Retina (tissue), 1 donor: ENCODE results near the gene HCN2.
"Not testable (repeated sequence)": the region's sequence is repeated elsewhere in the genome, so short reads cannot be mapped to it uniquely, and the experiment has no call there.

Source experiments
- DNase-seq: peaks from one replicate; pipeline ENCODE4 v3.0.0-alpha.2; 2016

Gene HCN2

DNA sequence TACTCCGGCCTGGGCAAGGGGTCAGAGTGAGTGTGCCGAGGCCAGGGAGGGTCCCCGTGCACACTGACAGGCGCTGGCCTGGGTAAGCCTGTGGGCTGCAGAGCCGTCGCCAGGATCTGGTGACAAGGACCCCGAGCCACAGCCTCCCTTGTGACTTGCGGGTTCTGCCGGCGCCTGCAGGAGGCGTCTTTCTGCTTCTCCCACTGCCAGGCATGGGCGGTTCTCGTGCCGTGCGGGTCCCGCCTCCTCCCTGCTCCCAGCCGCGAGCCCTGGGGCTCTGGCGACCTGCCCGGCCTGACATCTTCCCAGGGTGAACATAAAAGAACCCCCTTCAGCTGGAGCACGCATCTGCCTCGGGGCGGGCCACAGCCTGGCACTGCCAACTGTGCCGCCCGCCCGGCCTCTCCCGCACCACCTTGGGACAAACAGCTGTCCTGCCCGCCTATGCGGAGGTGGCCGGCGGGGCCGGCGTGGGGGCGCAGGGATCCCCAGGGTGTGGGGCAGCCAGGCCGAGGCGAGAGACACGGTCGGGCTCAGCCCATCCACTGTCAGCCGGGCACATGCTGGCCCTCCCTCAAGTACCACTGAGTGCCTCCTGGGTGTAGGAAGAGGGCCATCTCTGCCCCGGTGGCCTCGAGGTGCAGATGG, 1.5 kb upstream of the HCN2 start:
- DNase-seq = peak; percentile 77

DNA sequence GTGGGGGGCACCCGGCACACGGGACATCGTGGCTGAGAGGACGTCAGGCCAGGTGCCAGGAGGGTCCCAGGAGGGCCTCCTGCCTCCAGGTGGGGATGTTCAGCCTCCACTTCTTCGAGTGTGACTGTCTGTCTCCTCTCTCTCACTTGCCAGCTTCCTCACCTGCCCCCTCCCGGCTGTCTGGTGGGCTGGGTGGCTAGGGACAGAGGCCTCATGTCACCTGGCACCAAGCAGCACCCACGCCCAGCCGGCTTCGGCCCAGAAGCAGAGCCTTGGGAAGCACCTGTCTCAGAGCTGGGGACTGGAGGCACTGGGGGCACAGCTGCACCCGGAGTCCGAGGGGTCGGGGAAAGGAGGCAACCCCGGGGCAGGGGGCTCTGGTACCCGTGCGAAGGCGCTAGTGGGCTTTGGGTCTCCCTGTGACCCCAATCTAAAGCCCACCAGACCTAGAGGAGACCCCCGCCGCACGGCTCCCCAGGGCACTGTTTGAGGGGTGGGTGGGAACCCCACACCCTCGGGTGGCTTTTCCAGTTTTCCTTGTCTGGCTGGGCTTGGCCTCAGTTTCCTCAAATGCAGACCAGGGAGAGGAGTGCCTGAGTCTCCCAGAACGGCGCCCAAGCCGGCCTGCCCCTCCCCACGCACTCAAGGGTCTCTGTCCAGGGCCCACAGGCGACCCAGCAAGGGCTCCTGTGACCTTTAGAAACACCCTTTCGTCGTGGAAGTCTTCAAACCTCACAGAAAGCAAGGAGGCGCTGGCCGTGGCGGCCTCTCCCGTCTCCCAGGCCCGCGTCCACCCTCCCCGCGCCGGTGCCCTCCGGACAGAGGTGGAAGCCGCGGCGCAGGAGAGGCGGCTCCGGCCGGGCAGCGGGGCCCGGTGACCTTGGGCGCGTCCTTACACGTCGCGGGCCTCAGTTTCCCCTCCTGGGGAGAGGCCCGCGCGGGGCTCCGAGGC, 664 bp upstream of the HCN2 start:
- DNase-seq = no peak

DNA sequence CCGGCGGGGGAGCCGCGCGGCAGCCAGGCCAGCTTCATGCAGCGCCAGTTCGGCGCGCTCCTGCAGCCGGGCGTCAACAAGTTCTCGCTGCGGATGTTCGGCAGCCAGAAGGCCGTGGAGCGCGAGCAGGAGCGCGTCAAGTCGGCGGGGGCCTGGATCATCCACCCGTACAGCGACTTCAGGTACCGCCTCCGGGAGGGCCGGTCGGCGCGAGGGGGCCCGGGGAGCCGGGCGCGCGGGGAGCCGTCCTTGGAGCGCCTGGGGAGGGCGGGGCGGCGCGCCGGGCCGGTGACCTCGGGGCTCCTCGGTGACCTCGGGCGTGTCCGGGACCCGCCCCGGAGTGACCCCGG, 690 bp downstream of the HCN2 start:
- no peak for DNase-seq

DNA sequence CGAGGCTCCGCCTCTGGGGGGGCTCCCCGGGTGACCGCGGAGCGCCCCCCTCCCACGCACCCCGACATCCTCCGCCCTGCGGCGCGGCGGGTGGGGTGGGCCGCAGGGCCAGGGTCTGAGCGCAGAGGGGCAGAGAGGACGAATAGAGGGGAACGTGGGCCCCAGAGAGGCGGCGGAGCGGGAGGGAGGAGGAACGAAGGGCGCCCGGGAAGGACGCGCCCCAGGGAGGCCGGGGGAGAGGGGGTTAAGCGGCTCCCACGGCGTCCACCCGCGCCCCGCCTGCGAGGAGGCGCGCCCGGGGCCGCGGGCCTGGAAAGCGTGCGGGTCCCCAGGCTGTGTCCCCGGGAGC, 1.0 kb downstream of the HCN2 start:
- no peak for DNase-seq

DNA sequence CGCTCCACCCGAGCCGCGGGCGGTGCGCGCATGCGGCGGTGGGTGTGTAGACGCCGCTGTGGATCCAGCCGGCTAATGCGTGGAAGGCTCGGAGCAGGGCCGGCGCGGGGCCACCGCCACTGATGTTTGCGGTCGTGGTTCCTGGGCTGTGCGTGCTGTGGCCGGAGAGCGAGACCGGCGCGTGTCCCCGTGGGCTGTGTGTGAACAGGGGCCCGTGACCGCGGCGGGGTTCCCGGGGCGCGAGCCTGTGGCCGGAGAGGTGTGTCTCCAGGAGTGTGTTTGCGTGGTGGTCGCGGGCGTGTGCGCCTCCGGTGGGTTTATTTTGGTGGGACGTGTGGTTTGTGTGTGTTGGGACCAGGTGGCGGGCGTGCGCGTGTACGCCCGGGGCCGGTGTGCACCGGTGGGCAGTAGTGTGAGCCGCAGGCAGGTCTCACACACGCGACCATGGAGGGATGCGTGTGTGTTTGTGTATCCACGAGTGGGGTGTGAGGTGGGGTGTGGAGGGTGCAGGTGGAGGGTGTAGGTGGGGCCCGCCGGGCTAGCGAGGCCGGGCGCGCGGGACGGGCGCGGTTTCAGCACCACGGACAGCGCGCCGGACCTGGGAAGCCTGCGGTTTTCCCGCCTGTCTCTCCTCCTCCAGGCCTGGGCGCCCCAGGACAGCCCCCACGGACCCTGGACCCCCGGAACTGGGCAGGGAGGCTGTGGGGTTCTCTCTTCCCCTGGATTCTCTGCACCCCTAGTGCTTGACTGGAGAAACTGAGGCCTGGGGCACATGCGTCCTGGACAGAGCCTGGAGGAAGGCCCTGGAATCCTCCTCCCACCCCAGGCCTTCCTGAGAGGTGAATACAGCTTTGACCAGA, 1.6 kb downstream of the HCN2 start:
- peak; percentile 73 for DNase-seq

DNA sequence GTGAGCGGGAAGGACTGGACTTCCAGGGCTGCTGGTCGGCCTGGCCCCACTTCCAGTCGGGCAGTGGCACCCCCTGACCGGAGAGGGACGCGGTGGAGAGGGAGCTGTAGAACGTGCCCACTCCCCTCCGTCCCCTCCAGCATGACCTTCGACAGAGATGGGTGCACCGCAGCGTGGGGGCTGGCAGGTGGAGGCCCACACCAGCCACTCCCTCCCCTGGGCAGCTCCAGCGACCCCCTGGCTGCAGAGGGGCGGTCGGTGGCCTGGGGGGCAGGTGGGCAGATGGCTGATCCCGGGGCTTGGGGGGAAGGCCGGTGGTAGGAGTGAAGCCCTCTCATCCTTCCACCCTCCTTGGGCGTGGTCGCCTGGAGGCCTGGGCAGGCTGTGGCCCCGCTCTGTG, 2.4 kb downstream of the HCN2 start:
- DNase-seq = no peak

DNA sequence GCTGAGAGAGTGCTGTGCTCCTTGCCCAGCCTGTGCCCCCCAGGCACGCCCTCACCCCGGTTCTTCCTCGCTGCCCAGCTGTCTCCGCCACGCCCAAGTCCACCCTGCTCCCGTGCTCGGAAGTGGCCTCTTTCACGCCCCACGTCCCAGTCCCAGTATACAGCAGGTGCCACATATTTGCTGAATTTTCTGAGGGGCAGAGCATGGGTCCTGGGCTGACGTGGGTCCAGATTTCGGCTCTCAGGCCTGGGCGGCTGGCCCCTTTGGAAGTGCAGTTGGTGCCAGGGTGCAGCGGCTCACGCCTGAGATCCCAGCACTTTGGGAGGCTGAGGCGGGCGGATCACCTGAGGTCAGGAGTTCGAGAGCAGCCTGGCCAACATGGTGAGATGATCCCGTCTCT, 3.4 kb downstream of the HCN2 start:
- DNase-seq = no peak

DNA sequence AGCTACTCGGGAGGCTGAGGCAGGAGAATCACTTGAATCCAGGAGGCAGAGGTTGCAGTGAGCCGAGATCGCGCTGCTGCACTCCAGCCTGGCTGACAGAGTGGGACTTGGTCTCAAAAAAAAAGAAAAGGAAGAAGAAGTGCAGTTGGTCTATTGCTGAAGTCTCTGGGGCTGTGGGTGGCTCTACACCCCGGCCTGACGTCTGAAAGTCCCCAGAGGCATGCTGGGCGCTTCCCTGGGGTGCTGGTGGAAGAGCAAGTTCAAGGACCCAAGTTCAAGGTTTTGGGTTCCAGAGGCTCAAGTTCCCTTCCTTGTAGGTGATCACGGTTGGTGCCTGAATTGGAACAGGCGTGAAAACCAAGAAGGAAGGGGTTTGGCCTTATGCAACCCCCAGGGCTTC, 3.8 kb downstream of the HCN2 start:
- no peak for DNase-seq

DNA sequence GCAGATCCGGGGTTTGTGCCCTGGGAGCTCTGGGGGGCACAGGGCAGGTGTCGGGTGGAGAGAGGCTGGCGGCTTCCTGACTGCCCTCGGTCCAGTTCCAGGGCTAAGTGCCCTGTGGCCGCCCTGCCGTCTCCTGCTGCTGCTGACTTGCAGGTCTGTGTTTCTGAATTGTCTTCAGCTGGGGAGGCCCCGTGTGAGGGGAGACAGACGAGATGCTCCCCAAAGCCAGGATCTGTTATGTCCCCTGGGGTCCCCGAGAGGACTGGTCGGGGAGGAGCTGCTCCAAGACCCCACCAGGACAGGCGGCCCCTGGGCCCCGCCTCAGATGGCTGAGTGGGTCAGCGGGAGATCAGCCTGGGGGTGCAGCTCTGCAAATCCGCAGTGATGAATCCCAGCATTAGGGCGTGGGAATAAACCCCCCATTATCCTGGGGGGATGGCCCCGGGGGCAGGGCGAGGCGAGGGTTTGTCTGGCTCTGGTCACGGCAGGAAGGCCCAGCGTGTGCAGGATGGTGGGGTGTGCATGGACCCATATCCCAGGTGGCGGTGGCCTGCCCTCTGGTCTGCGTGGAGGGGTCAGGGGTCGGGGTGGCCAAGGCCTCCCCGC, 4.7 kb downstream of the HCN2 start:
- DNase-seq = no peak

DNA sequence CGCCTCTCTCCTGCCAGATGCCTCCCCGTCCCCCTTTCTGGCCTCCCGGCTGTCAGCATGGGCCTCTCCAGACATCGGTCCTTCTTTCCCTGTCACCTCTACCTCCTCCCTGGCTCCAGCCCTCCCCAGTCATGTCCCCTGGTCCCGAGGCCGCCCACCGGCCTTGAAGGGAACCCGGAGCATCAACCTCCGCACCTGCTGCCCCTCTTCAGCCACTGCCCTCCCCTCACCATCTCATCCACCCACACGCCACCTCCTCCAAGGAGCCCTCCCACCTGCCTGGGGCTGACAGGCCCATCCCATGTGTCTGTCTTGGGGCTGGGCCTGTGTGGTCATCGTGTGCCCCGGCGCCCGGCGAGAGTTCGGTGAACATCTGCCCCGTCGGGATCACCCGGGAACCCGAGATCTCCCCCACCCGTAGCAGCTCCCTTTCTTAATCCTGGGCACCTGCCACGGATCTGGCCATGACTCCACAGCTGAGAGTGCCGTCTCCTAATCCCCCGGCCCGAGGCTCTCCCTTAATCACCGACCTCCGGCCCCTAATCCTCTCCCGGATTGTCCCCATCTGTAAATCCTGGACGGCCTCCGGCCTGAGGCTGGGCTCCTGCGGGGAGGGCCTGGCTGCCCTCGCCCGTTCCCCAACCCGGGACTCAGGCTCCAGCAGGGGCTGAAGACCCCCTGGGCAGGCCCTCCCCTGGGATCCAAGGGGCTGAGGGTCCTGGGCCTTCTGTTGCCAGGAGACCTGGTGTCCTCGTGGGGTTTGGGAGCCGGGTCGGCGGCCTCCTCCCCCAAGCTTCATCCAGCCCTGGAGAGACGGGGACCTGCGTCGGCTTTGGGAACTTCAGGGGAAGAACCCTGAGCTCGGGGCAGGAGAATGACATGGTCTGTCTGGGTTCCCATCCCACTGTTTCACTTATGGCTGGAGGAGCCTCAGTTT, 5.9 kb downstream of the HCN2 start:
- DNase-seq = peak; percentile 45

DNA sequence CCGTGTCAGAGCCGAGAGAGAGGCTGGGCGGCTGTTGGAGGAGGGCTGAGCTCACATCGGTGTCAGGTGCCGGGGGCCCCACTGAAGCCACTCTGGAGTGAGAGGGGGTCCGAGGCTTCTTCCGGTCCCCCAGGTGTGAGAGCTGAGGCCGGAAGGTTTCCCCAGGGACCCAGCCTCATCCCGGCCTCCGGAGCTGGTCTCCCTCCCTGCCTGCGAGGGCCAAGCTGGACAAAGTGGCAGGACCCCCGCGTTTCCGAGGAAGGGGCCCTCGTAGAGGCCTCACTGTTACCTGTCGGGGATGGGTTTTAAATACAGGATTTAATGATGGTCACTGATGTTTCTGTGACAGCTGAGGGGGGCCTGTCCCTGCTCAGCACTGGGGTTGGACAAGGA, 6.6 kb downstream of the HCN2 start:
- no peak for DNase-seq

DNA sequence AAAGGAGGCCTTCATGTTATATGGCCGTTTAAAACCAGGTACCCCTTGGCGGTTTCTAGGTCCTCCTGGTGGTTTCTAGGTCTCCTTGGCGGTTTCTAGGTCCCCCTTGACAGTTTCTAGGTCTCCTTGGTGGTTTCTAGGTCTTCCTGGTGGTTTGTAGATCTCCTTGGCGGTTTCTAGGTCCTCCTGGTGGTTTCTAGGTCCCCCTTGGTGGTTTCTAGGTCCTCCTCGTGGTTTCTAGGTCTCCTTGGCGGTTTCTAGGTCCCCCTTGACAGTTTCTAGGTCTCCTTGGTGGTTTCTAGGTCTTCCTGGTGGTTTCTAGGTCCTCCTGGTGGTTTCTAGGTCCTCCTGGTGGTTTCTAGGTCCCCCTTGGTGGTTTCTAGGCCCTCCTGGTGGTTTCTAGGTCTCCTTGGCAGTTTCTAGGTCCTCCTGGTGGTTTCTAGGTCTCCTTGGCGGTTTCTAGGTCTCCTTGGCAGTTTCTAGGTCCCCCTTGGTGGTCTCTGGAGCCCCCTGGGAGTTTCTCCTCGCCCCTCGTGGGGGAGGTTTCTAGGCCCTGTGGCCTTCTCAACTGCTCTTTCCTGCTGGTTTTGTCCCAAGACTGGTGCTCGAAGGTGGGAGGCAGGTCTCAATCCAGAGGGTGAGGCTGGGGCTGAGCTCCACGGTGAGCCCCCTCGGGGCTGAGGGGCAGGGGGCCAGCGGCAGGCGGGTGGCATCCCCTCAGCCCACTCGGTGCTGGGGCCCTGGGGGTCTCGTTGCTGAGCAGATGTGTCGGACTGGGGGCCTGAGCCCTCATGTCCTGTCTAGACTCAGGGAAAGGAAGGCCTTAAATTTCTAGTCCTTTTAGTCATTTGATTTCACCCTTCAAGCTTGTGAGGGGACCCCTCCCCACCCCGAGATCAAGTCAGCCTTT, 8.0 kb downstream of the HCN2 start:
- DNase-seq = no peak

DNA sequence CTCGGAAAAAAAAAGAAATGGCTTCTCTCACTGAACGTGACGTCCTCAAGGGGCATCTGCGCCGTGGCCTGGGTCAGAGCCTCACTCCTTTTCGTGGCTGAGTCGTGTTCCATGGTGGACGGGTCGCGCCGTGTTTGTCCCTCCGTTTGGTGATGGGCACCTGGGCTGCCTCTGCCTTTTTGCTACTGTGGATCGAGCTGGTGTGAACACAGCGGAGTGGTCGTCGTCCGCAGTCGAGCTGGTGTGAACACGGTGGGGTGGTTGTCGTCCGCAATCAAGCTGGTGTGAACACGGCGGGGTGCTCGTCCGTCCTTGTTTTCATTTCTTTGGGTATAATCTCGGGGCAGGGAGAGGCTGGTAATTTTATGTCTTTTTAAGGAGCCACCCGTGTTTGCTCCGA, 11.6 kb downstream of the HCN2 start:
- DNase-seq = no peak

DNA sequence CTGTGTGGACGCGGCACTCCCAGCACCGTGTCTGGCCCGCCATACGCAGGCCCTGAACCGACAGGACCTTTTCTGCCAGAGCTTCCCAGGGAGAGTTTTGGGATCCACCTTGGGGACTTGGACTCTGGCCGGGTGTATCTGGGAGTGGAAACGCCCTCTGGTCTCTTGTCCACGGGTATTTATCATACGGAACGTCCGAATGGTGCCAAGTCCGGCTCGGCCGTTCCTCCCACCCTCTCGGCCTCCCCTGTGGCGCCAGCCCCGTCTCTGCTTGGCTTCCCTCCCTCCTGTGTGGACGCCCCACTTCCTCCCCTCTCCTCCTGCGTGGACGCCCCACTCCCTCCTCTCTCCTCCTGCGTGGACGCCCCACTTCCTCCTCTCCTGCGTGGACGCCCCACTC, 12.1 kb downstream of the HCN2 start:
- DNase-seq = no peak

DNA sequence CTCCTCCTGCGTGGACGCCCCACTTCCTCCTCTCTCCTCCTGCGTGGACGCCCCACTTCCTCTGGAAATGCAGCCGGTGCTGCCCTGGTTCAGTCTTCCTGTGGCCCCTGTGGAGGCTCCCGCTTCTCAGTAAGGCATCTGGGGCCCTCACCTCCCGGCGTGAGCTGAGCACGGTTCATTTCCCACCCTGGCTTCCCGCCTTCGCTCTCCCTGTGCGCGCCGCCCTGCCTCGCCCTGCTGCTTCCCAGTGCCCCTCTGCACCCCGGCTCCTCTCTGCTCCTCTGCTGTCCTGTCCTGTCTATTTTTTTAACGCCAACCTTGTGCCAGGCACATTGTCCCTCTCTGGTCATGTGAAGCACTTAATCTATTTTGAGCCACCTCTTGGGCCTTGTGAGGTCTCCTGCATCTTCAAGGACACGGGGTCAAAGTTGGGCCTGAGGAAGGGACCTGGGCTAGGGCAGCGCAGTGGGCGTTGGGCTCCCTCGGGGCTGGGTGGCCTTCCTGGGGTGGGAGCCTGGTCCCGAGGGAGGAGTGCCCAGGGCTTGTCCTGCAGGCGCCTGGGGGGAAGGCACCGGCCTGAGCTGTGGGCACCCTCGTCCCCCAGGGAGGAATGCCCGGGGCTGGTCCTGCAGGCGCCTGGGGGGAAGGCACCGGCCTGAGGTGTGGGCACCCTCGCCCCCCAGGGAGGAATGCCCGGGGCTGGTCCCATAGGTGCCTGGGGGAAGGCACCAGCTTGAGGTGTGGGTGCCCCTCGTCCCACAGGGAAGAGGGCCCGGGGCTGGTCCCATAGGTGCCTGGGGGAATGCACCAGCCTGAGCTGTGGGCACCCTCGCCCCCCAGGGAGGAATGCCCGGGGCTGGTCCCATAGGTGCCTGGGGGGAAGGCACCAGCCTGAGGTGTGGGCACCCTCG, 13.0 kb downstream of the HCN2 start:
- DNase-seq = no peak

DNA sequence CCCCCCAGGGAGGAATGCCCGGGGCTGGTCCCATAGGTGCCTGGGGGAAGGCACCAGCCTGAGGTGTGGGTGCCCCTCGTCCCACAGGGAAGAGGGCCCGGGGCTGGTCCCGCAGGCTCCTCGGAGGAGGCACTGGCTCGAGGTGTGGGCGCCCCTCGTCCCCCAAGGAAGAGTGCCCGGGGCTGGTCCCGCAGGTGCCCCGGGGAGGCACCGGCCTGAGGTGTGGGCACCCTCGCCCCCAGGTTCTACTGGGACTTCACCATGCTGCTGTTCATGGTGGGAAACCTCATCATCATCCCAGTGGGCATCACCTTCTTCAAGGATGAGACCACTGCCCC, 13.6 kb downstream of the HCN2 start:
- DNase-seq = not testable (repeated sequence)

DNA sequence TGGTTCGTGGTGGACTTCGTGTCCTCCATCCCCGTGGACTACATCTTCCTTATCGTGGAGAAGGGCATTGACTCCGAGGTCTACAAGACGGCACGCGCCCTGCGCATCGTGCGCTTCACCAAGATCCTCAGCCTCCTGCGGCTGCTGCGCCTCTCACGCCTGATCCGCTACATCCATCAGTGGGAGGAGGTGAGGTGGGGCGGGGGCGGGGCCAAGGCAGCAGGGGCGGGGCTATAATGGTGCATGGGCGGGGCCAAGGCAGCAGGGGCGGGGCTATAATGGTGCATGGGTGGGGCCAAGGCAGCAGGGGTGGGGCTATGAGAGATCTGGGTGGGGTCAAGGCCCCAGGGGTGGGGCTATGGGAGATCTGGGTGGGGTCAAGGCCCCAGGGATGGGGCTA, 14.1 kb downstream of the HCN2 start:
- not testable (repeated sequence) for DNase-seq

DNA sequence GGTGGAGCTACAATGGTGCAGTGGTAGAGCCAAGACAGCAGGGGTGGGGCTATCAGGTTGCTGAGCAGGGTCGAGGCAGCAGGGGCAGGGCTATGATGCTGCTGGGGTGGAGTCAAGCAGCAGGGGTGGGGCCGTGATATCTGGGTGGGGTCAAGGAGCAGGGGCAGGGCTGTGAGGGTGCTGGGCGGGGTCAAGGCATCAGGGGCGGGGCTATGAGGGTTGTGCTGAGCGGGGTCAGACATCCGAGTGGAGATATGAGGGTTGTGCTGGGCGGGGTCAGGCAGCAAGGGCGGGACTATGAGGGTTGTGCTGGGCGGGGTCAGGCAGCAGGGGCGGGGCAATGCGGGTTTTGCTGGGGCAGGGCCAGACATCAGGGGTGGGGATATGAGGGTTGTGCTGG, 14.7 kb downstream of the HCN2 start:
- DNase-seq = no peak

DNA sequence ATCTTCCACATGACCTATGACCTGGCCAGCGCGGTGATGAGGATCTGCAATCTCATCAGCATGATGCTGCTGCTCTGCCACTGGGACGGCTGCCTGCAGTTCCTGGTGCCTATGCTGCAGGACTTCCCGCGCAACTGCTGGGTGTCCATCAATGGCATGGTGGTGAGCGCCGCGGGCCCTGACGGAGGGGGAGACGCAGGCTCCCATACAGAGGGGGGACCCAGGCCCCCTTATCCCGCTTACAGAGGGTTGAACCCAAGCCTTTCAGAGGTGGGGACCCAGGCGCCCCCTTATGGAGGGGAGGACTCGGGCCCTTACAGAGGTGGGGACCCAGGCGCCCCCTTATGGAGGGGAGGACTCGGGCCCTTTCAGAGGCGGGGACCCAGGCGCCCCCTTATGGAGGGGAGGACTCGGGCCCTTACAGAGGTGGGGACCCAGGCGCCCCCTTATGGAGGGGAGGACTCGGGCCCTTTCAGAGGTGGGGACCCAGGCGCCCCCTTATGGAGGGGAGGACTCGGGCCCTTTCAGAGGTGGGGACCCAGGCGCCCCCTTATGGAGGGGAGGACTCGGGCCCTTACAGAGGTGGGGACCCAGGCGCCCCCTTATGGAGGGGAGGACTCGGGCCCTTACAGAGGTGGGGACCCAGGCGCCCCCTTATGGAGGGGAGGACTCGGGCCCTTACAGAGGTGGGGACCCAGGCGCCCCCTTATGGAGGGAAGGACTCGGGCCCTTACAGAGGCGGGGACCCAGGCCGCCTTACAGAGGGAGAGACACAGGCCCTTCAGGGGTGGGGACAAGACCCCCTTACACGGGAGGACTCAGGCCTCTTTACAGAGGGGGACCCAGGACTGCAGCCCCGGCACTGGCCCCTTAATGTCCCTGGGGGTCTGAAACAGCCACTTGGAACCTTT, 15.6 kb downstream of the HCN2 start:
- DNase-seq = not testable (repeated sequence)
